GM12873 (cell line): ENCODE measurements around the gene INTS12.

ENCODE experiments used
- TF ChIP-seq, protein P1 (sequence below): IDR thresholded peaks from 2 replicates; pipeline ENCODE4 v1.5.1; 2012; ENCODE audit warnings: low read depth, mild to moderate bottlenecking, moderate library complexity, low read length, control low read depth; ENCODE audit not compliant: insufficient read depth; ENCODE audit errors: missing control alignments

Gene INTS12

DNA sequence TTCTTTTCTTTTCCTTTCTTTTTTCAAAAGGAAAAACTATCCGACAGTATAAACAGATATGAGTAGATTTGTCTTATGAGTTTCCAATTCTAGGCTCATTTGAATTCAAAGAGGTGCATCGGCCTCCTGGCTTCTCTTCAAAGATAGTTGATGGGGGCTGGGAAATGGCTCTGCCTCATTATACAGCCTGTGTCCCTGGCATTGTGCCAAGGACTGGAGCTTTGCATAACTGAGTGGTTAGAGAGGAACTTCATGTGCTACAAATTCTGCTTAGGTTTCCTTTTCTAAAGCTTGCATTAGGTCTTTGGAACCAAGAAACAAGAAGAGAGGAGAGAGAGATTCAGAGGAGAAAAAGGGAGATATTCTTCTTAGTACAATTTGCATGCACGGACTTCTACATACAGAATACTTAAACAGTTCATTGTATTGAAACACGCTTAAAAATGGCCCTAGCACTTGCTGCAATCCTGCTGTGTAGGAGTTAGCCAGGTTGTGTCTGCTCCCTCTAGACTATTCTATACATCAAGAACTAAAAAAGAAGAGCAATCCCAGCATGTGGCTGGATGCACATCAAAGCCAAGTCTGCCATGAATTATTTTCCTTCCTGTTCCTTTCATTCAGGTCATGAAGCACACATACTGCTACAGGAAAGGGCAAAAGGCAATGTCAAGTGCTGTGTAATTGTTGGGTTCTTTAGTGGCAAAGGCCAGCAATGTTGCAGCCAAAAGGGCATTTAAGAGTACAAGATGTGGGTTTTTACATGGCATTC, 70.9 kb downstream of the INTS12 start:
- TF ChIP-seq, protein P1, sequence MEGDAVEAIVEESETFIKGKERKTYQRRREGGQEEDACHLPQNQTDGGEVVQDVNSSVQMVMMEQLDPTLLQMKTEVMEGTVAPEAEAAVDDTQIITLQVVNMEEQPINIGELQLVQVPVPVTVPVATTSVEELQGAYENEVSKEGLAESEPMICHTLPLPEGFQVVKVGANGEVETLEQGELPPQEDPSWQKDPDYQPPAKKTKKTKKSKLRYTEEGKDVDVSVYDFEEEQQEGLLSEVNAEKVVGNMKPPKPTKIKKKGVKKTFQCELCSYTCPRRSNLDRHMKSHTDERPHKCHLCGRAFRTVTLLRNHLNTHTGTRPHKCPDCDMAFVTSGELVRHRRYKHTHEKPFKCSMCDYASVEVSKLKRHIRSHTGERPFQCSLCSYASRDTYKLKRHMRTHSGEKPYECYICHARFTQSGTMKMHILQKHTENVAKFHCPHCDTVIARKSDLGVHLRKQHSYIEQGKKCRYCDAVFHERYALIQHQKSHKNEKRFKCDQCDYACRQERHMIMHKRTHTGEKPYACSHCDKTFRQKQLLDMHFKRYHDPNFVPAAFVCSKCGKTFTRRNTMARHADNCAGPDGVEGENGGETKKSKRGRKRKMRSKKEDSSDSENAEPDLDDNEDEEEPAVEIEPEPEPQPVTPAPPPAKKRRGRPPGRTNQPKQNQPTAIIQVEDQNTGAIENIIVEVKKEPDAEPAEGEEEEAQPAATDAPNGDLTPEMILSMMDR: no peak

DNA sequence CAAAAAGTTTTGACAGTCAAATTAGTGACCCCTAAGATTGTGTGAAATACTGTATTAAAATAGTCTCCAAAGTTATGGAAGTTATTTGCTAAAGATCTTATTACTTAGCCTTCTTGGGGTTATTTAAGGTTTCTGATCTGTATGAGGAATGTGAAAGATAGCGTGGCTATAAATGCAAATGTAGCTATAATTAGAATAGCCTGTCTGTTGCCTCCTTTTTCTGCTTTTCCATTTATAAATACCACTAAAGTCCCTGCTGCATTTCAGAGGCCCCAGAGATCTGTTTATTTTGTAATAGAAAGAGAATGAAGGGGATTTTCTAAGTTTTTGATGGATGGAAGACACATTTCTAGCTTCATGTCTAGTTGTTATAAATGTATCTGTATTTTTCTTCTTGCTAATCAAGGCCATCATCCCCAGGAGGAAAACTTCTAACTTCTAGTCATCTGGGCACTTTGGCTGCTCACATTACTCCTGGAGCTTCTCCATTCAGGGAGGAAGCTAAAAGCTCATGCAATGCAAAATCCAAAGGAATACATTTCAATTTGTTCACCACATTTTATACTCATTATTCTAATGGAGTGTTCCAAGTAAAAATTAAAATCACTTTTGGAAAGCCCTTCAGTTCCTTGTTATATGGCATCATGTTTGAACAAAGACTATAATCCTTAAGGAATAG, 73.9 kb downstream of the INTS12 start:
- TF ChIP-seq, protein P1: no peak

DNA sequence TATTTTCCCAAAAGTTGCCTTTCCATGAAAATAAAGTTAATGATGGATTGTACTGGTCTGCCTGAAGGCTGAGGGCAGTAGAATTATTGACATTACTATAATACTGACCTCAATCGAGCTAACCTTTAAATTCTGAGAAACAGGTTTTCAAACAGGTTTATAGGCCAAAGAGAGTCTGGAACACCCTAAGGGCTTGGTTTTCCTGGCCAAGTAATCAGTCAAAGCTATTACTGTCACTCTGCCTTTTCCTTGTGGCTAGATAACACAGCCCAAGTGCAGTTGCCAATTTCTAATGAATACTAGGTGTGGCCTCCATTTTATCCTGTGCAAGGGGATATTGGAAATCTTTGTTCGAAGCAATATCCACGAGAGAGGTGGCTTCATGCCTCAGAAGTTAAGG, 75.2 kb downstream of the INTS12 start:
- TF ChIP-seq, protein P1: no peak
